ENCODE results near the gene PPP6R1. TPM values are rescaled to one million over a fixed set of nuclear protein-coding genes. Genes with fewer than 3 reads are reported as not detected.

Gene PPP6R1
- total and polyA plus RNA-seq, 2 of the 13 experiments (the other 11 are each of a cell fraction or from before 2014, with no cell fraction given) = 25.8 to 54.0 TPM

- TF ChIP-seq ZNF407 (CRISPR knock-in tag; IDR thresholded peaks at IDR 0.05; ENCODE audit: not compliant biosample characterization) (no peak), MAFG (CRISPR knock-in tag; IDR thresholded peaks at IDR 0.05) (no peak), ZBTB40 (IDR thresholded peaks at IDR 0.05) (no peak), ZBTB40 (CRISPR knock-in tag; IDR thresholded peaks at IDR 0.05) (no peak), SRSF9 (IDR thresholded peaks at IDR 0.05; ENCODE audit: borderline replicate concordance, insufficient read depth, low read depth, low read length, poor library complexity, severe bottlenecking) (no peak), TOE1 (CRISPR knock-in tag; IDR thresholded peaks at IDR 0.05) (no peak), AHR (CRISPR knock-in tag; IDR thresholded peaks at IDR 0.05) (no peak), RFX5 (IDR thresholded peaks at IDR 0.05; ENCODE audit: low read depth, low read length) (no peak), ZNF605 (CRISPR knock-in tag; IDR thresholded peaks at IDR 0.05) (0 out of 2 replicates have a peak, but pooled peaks have one; percentile 5), TAF1 (CRISPR knock-in tag; IDR thresholded peaks at IDR 0.05) (no peak), HNRNPLL (IDR thresholded peaks at IDR 0.05; ENCODE audit: low read depth, low read length, poor library complexity, severe bottlenecking) (no peak), ZNF672 (CRISPR knock-in tag; IDR thresholded peaks at IDR 0.05) (no peak), ATF1 (CRISPR knock-in tag; IDR thresholded peaks at IDR 0.05) (0 out of 2 replicates have a peak, but pooled peaks have one; percentile 4)
Observed at GRCh38 chr19:55259540-55260210, 858 bp upstream of the PPP6R1 start (continued).
